Esophagus muscularis mucosa (tissue), 4 donors: ENCODE results near the gene AGAP3.
A peak's percentile ranks its signal among the peaks of the same experiment; 100 is the strongest.

Source experiments
- CTCF ChIP-seq, 3 experiments: fragments of 200-600 bp in 2 of 3; fragments of 450-650 bp in 1 of 3; sonication (generic) in 2 of 3; IDR thresholded peaks; one replicate each; pipeline ENCODE4 v1.5.1; 2017 to 2019; ENCODE audit warnings: antibody characterized with exemption in 3 of 3, mild to moderate bottlenecking in 2 of 3, moderate library complexity in 1 of 3
- EP300 ChIP-seq: sonication (generic); formaldehyde crosslinking; IDR thresholded peaks from one replicate; pipeline ENCODE4 v1.6.1; 2017; ENCODE audit warnings: antibody characterized with exemption
- POLR2A ChIP-seq: fragments of 450-650 bp; IDR thresholded peaks from one replicate; pipeline ENCODE4 v1.6.1; 2017; ENCODE audit warnings: antibody characterized with exemption, moderate library complexity, mild to moderate bottlenecking, low read depth
- POLR2AphosphoS5 ChIP-seq, 2 donors: sonication (generic); formaldehyde crosslinking; IDR thresholded peaks; one replicate each; pipeline ENCODE4 v1.6.1; 2017; ENCODE audit warnings: antibody characterized with exemption in 2 of 2

- TF ChIP-seq CTCF (IDR thresholded peaks at IDR 0.05): peak; percentile 35 to 42 (median 40)
- no peak for TF ChIP-seq EP300
- TF ChIP-seq POLR2AphosphoS5 (IDR thresholded peaks at IDR 0.05): peak; percentile 6 to 32
- TF ChIP-seq POLR2A: no peak
Measured at GRCh38 chr7:151087245-151088018, 1.2 kb downstream of the AGAP3 start.
